NCI-H1930 (cell line): ENCODE measurements around the gene MKLN1.

Source experiments
- DNase-seq, 2 experiments: peaks; one replicate each; lab custom pipeline; 2025; lab: John Stamatoyannopoulos, UW

MKLN1 gene

GRCh38 chr7:131354390-131354789 is 26.7 kb downstream of the MKLN1 start:
- DNase-seq, result no peak

- DNase-seq, result no peak
These were observed 28.5 kb downstream of the MKLN1 start for GRCh38 chr7:131355917-131356777.

- DNase-seq, result no peak
These were observed 29.7 kb downstream of the MKLN1 start for GRCh38 chr7:131357282-131357880.

DNA sequence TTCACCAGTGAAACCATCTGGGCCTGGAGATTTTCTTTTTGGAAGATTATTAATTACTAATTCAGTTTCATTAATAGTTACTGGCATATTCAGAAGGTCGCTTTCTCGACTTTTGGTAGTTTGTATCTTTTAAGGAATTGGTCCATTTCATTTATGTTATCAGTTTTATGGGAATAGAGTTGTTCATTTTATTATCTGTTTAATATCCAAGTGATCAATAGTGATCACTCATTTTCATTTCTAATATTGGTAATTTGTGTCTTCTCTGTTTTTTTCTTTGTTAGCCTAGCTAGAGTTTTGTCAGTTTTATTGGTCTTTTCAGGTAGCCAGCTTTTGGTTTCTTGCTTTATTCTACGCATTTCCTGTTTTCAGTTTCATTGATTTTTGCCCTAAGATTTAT is 31.0 kb downstream of the MKLN1 start:
- no peak for DNase-seq

DNA sequence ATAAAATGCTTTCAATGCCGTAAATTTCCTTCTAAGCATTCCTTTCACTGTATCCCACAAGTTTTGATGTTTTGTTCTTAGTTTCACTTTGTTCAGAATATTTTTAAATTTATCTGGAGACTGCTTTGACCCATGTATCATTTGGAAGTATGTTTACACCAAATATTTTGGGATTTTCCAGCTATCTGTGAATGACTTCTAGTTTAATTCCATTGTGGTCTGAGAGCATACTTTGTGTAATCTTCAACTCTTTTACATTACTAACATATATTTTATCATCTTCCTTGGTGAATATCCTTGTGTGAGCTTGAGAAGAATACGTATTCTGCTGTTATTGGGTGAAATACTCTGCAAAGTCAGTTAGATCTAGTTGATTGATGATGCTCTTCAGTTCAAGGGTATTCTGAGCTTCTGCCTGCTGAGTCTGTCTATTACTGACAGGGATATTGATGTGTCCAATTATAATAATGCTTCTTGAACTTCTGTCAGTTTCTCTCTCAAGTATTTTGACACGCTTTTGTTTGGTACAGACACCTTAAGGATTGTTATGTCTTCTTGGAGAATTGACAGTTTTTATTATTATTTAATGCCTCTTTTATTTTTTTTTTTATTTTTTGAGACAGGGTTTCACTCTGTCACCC is 31.6 kb downstream of the MKLN1 start:
- no peak for DNase-seq

GRCh38 chr7:131363719-131364118 is 36.0 kb downstream of the MKLN1 start:
- no peak for DNase-seq

GRCh38 chr7:131364767-131365344 is 37.2 kb downstream of the MKLN1 start:
- DNase-seq, result no peak

GRCh38 chr7:131365838-131366237 is 38.2 kb downstream of the MKLN1 start:
- DNase-seq, result no peak

GRCh38 chr7:131369354-131369753 is 41.7 kb downstream of the MKLN1 start:
- no peak for DNase-seq

DNA sequence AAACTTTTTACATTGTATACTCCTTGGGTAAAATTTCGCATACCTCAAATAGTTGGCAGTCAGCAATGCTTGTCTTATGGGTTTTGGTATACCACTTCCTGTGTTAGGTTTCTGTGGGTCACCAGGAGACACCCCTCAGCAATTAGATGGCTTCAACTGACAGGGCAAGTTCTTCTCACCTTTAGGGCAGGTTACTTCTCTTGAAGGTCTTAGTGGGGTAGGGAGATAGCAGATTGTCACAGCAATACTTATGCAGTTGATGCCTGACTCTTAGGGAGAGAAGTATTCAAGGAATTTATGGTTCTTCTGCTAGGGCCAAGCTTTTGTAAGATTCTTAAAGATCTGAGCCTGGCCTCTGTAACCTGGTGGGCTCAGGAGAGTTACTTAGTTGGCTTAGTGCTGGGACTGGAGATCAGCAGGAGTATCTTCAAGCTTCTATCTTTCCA is 42.9 kb downstream of the MKLN1 start:
- DNase-seq, result no peak

- DNase-seq, result no peak
These were observed 43.7 kb downstream of the MKLN1 start for GRCh38 chr7:131371411-131371810.

DNA sequence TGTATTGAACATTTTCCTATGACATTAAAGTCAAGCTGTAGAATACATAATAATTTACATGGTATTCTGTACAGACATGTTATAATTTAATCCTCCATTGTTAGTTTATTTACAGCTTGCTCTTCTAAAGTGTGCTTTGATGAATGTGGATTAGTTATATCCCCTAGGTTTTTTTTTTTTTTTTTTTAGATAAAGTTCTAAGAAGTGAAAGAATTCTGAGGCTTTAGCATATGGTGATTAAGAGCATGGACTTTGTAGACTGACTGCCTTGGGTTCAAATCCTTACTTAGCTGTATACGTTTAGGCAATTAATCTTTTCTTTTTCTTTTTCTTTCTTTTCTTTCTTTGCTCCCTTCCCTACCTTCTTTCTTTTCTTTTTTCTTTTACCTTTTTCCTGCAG is 44.9 kb downstream of the MKLN1 start:
- no peak for DNase-seq

DNA sequence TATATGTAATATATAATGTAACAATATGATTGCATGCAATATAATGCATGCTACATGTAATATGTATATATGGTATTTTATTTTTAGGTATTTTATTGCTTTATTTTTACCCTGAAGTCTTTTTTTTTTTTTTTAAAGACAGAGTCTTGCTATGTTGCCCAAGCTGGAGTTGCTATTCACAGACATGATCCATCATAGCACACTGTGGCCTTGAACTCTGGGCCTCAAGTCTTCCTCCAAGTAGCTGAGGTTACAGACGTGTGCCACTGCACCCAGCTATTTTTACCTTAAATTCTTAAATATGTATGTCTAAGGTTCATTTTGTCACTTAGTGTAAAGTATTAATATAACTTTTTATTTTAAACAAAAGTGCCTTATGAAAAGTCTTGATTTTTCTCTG is 47.1 kb downstream of the MKLN1 start:
- no peak for DNase-seq

DNA sequence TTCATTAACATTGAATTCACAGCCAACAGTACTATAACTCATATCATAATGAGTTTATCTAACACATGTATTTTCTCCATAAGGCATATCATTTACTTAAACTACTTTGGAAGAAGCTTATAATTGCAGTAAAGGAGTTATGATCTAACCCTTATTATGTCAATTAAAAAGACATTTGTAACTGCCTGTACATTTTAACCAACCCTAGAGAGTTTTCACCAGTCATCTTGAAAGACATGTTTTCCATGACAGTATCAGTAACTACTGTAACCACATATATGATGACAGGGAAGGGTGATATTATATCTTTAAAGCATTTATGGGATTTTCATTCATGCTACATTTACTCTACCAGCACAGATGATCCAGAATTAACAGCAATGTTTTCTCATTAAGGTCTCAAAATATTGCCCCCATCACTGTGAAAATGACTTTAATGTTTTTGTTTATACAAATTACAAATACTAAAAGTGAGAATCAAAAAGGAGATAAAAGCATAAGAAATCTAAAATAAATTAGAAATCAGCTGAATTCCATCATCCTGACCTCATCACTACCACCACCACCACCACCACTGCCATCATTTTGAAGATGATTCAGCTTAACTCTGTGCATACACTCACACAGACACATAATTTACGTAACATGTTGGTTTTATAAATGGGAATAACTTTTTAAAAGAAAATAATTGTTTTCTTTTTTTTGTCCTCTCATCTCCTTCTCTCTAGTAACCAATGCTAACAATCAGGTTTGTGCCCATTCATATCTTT is 53.6 kb downstream of the MKLN1 start:
- DNase-seq, result no peak

GRCh38 chr7:131383417-131384285 is 56.0 kb downstream of the MKLN1 start:
- DNase-seq, result no peak

DNA sequence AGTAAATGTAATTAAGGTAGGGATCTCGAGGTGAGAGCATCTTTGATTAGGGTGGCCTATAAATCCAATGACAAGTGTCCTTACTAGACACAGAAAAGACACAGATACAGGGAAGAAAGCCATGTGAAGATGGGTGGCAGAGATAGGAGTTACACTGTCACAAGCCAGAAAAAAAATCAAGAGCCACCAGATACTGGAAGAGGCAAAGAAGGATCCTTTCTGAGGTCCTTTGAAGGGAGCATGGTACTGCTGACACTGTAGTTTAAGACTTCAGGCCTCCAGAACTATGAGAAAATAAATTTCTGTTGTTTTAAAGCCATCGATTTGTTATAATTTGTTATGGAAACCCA is 56.6 kb downstream of the MKLN1 start:
- DNase-seq, result no peak

- no peak for DNase-seq
These were observed 57.4 kb downstream of the MKLN1 start for GRCh38 chr7:131385039-131385605.

DNA sequence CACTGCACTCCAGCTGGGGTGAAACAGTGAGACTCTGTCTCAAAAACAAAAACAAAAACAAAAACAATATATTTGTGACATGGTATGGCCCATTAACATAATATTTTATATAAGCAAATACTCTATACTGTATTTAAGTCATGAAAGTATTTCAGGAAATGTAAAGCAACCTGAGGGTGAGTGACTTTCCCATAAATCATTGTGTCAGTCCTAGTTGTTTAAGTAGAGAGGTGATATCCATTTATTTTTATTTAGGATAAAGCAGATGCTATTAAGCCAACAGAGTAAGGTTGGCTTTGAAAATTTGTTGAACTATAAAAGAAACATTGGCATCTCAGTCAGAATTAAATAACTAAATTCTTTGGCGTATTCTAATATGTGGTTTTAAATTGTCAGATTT is 60.5 kb downstream of the MKLN1 start:
- DNase-seq, result no peak

DNA sequence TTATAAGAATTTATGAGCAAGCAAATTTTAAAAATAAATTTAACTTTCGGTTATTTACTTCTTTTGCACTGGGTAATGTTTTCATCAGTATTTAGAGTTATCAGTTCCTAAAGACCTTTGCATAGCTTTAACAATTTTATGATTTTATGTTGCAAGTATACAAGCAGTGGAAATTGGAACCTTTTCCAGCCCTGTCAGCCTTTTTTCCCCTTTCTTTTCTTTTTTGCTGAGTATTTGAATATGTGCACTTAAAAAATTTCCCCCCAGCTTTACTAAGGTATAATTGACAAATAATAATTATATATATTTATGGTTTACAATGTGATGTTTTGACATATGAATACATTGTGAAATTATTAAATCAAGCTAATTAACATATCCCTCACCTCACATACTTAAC is 62.6 kb downstream of the MKLN1 start:
- DNase-seq, result no peak

DNA sequence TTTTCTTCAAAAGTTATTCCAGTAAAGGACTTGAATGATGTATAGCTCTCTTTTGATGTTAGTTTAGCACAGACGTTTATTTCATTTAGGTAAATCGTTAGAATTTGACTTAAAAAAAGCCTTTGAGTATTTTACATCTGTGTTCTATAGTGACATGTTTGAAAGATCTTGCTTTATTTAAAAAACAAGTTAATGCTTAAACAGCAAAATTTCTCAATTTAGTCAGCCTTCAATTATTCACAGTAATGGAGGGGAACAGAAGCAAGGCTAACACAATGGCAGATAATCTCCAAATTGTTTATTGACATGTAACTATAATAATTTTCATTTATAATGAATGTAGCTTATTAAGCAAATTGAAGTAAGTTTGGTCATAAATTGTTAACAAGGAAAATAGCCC is 63.5 kb downstream of the MKLN1 start:
- no peak for DNase-seq

GRCh38 chr7:131400681-131401176 is 73.1 kb downstream of the MKLN1 start:
- no peak for DNase-seq
